Measurements from ENCODE around the gene POLE2.
"Not testable (repeated sequence)": the region's sequence is repeated elsewhere in the genome, so short reads cannot be mapped to it uniquely, and the experiment has no call there.

Gene POLE2

GRCh38 chr14:49687942-49688700 lies at the start of gene POLE2:
POLE2 (minus strand) TSS chr14:49688214; CDS start chr14:49688203, 11 bp downstream.
- peak; percentile 51 for DNase-seq (ENCODE audit: low read depth)

- not testable (repeated sequence) for DNase-seq (ENCODE audit: low read depth)
Measured at GRCh38 chr14:49735669-49736068, 47.7 kb upstream of the POLE2 start.

- DNase-seq (ENCODE audit: low read depth) = no peak
Measured at GRCh38 chr14:49733836-49734235, 45.8 kb upstream of the POLE2 start.

GRCh38 chr14:49732896-49733295 lies 44.9 kb upstream of the POLE2 start:
- DNase-seq (ENCODE audit: low read depth) = no peak

- no peak for DNase-seq (ENCODE audit: low read depth)
Measured at GRCh38 chr14:49727171-49727570, 39.2 kb upstream of the POLE2 start.

GRCh38 chr14:49721733-49722435 lies 33.9 kb upstream of the POLE2 start:
- DNase-seq (ENCODE audit: low read depth) = not testable (repeated sequence)

GRCh38 chr14:49720744-49721143 lies 32.7 kb upstream of the POLE2 start:
- no peak for DNase-seq (ENCODE audit: low read depth)

- DNase-seq (ENCODE audit: low read depth) = not testable (repeated sequence)
Measured at GRCh38 chr14:49710993-49711392, 23.0 kb upstream of the POLE2 start.

- DNase-seq (ENCODE audit: low read depth) = not testable (repeated sequence)
Measured at GRCh38 chr14:49704471-49704870, 16.5 kb upstream of the POLE2 start.

GRCh38 chr14:49703965-49704364 lies 16.0 kb upstream of the POLE2 start:
- no peak for DNase-seq (ENCODE audit: low read depth)

- no peak for DNase-seq (ENCODE audit: low read depth)
Measured at GRCh38 chr14:49702725-49703124, 14.7 kb upstream of the POLE2 start.

- not testable (repeated sequence) for DNase-seq (ENCODE audit: low read depth)
Measured at GRCh38 chr14:49693735-49694124, 5.7 kb upstream of the POLE2 start.

- peak; percentile 57 for DNase-seq (ENCODE audit: low read depth)
Measured at GRCh38 chr14:49692811-49693734, 5.1 kb upstream of the POLE2 start, which contains the start of gene KLHDC1. KLHDC1 (plus strand) TSS chr14:49693120; CDS start chr14:49693195, 75 bp downstream.

- no peak for DNase-seq (ENCODE audit: low read depth)
Measured at GRCh38 chr14:49692193-49692757, 4.3 kb upstream of the POLE2 start.

GRCh38 chr14:49691031-49691430 lies 3.0 kb upstream of the POLE2 start:
- DNase-seq (ENCODE audit: low read depth) = no peak

GRCh38 chr14:49688701-49689030 lies 652 bp upstream of the POLE2 start:
- no peak for DNase-seq (ENCODE audit: low read depth)

GRCh38 chr14:49686425-49686824 lies 1.6 kb downstream of the POLE2 start:
- DNase-seq (ENCODE audit: low read depth) = no peak

GRCh38 chr14:49679271-49679670 lies 8.7 kb downstream of the POLE2 start:
- DNase-seq (ENCODE audit: low read depth) = no peak

GRCh38 chr14:49677643-49678042 lies 10.4 kb downstream of the POLE2 start:
- DNase-seq (ENCODE audit: low read depth) = no peak

- no peak for DNase-seq (ENCODE audit: low read depth)
Measured at GRCh38 chr14:49673586-49673985, 14.4 kb downstream of the POLE2 start.

- no peak for DNase-seq (ENCODE audit: low read depth)
Measured at GRCh38 chr14:49670475-49670874, 17.5 kb downstream of the POLE2 start.

Measured in stimulated activated CD8-positive, alpha-beta memory T cell treated with anti-CD3 and anti-CD28 coated beads, Interleukin-12 subunit alpha, Interleukin-12 subunit beta, amount 100 ng/mL, for 1 hour (primary cell).